Ishikawa (cell line): Measurements from ENCODE around the gene TMEM270.

ENCODE experiments used
- CEBPB ChIP-seq: IDR thresholded peaks from 2 replicates; pipeline ENCODE4 v1.6.1; 2012
- CREB1 ChIP-seq: IDR thresholded peaks from 2 replicates; pipeline ENCODE4 v1.6.1; 2012; ENCODE audit warnings: low read depth
- EGR1 ChIP-seq: IDR thresholded peaks from 2 replicates; pipeline ENCODE4 v1.6.1; 2012
- EP300 ChIP-seq: IDR thresholded peaks from 2 replicates; pipeline ENCODE4 v1.6.1; 2012; ENCODE audit warnings: borderline replicate concordance
- FOXM1 ChIP-seq: IDR thresholded peaks from 2 replicates; pipeline ENCODE4 v1.6.1; 2012; ENCODE audit warnings: low read depth, borderline replicate concordance
- NFIC ChIP-seq: IDR thresholded peaks from 2 replicates; pipeline ENCODE4 v1.6.1; 2012
- RAD21 ChIP-seq: IDR thresholded peaks from 2 replicates; pipeline ENCODE4 v1.6.1; 2012; ENCODE audit warnings: low read depth
- TAF1 ChIP-seq: IDR thresholded peaks from 2 replicates; pipeline ENCODE4 v1.6.1; 2012; ENCODE audit warnings: low read depth, mild to moderate bottlenecking
- TCF12 ChIP-seq: IDR thresholded peaks from 2 replicates; pipeline ENCODE4 v1.6.1; 2012; ENCODE audit warnings: low read depth
- TEAD4 ChIP-seq: IDR thresholded peaks from 2 replicates; pipeline ENCODE4 v1.6.1; 2012
- YY1 ChIP-seq: IDR thresholded peaks from 2 replicates; pipeline ENCODE4 v1.6.1; 2012; ENCODE audit warnings: low read depth
- ZBTB7A ChIP-seq: IDR thresholded peaks from 2 replicates; pipeline ENCODE4 v1.6.1; 2012; ENCODE audit warnings: low read depth
- TF ChIP-seq, protein P1 (sequence below): IDR thresholded peaks from 2 replicates; pipeline ENCODE4 v1.6.1; 2012; ENCODE audit warnings: low read depth, mild to moderate bottlenecking
- TF ChIP-seq, protein P2 (sequence below): IDR thresholded peaks from 2 replicates; pipeline ENCODE4 v1.6.1; 2012
- TF ChIP-seq, protein P3 (sequence below): IDR thresholded peaks from 2 replicates; pipeline ENCODE4 v1.6.1; 2012

Gene TMEM270

DNA sequence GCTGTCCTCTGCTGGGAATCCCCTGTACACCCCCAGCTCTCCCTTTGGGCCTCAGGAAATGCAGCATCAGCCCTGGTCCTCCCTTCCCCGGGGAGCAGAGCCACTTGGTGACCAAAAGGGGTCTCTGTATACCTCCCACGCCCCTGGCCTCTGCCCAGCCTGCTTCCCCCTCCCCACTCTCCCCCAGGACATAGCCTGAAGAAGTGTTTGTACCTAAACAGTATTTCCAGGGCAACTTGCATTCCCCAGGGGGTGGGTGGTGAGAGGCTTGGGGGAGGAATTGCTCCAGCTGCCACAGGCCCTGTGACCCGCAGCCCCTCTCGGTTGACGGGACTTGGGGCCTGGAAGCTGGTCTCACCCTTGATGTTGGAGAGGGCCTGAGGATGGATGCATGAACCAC lies 39.3 kb downstream of the TMEM270 start:
- TF ChIP-seq EP300: no peak
- TF ChIP-seq TAF1: no peak
- TF ChIP-seq, protein P1, sequence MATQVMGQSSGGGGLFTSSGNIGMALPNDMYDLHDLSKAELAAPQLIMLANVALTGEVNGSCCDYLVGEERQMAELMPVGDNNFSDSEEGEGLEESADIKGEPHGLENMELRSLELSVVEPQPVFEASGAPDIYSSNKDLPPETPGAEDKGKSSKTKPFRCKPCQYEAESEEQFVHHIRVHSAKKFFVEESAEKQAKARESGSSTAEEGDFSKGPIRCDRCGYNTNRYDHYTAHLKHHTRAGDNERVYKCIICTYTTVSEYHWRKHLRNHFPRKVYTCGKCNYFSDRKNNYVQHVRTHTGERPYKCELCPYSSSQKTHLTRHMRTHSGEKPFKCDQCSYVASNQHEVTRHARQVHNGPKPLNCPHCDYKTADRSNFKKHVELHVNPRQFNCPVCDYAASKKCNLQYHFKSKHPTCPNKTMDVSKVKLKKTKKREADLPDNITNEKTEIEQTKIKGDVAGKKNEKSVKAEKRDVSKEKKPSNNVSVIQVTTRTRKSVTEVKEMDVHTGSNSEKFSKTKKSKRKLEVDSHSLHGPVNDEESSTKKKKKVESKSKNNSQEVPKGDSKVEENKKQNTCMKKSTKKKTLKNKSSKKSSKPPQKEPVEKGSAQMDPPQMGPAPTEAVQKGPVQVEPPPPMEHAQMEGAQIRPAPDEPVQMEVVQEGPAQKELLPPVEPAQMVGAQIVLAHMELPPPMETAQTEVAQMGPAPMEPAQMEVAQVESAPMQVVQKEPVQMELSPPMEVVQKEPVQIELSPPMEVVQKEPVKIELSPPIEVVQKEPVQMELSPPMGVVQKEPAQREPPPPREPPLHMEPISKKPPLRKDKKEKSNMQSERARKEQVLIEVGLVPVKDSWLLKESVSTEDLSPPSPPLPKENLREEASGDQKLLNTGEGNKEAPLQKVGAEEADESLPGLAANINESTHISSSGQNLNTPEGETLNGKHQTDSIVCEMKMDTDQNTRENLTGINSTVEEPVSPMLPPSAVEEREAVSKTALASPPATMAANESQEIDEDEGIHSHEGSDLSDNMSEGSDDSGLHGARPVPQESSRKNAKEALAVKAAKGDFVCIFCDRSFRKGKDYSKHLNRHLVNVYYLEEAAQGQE: no peak
- TF ChIP-seq TEAD4: no peak
- TF ChIP-seq, protein P2, sequence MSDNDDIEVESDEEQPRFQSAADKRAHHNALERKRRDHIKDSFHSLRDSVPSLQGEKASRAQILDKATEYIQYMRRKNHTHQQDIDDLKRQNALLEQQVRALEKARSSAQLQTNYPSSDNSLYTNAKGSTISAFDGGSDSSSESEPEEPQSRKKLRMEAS: no peak
- TF ChIP-seq EGR1: no peak
- TF ChIP-seq RAD21: no peak
- TF ChIP-seq NFIC: no peak
- TF ChIP-seq YY1: no peak
- TF ChIP-seq ZBTB7A: no peak

DNA sequence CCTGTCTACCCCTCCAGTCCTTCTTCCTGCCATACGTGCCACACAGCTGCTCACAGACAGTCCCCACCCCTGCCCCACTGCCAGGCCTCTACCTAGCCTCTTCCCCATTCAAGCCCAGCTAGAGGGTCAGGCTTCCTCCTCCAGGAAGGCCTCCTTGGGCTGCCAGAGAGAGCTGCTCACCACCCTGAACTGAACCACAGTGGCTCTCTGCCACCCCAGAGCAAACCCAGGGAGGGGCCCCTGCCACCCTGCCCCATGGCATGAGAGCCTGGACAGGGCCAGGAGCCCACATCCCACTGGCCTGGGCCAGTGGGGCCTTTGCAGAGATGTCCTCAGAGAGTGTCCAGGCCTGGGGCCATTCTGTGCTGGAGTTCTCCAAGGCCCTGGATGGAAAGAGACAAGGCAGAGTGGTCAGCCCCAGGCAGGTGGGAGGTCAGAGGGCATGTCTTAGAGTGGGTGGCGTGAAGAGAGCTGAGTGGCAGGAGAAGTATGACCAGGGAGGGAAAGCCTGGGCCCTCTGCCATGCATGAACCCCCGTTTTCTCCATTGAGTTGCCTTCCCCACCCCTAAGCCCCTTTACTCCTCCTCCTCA lies 40.4 kb downstream of the TMEM270 start:
- TF ChIP-seq TCF12 (no peak), TAF1 (no peak), NFIC (no peak), EP300 (no peak), ZBTB7A (no peak)
- TF ChIP-seq, protein P3, sequence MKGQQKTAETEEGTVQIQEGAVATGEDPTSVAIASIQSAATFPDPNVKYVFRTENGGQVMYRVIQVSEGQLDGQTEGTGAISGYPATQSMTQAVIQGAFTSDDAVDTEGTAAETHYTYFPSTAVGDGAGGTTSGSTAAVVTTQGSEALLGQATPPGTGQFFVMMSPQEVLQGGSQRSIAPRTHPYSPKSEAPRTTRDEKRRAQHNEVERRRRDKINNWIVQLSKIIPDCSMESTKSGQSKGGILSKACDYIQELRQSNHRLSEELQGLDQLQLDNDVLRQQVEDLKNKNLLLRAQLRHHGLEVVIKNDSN: no peak
- TF ChIP-seq, protein P1: no peak

DNA sequence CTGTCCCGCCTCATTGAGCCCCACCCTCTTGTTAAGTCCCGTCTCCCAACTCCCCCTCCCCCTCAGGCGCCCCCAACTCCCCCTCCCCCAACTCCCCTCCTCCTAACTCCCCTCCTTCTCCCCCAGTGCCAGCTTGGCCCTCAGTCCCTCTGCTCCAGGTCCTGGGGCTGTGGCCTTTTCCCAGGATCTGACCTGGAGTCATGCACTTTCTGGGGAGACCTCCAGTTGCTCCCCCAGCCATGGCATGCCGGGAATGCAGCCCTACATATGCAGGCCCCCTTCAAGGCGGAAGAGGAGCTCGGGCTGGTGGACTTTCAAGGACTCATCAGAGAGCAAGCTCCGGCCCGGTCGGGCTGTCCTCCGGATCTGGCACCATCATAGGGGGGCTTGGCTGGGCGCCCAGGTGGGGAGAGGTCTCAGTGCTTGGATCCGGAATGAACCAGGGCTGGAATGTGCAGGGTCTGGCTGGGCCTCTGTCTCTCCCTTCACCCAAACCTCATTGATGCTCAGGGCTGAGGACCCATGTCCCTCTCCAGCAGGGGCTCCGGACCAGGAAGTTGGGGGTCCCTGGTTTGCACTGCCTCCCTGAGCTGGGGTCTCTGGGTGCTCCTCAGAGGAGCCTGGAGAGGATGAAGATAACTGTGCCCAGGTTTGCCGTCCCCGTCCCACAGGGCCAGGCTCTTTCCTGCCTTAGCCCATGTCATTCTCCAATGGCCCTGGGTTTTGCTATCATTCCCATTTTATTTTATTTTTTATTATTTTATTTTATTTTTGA lies 41.1 kb downstream of the TMEM270 start:
- TF ChIP-seq EGR1 (no peak), CREB1 (no peak), TAF1 (no peak), YY1 (no peak), TCF12 (no peak), RAD21 (no peak), CEBPB (no peak), FOXM1 (no peak), ZBTB7A (no peak), TEAD4 (no peak), NFIC (no peak), EP300 (no peak)
- TF ChIP-seq, protein P3: no peak
- TF ChIP-seq, protein P2: no peak
- TF ChIP-seq, protein P1: no peak
